ENCODE measurements around the gene ANKRD49. TPM values are rescaled to one million over a fixed set of nuclear protein-coding genes. Genes with fewer than 3 reads are reported as not detected.

ANKRD49 gene
- total RNA-seq, 1 donor from 2014 or later, result 18.9 TPM

DNA sequence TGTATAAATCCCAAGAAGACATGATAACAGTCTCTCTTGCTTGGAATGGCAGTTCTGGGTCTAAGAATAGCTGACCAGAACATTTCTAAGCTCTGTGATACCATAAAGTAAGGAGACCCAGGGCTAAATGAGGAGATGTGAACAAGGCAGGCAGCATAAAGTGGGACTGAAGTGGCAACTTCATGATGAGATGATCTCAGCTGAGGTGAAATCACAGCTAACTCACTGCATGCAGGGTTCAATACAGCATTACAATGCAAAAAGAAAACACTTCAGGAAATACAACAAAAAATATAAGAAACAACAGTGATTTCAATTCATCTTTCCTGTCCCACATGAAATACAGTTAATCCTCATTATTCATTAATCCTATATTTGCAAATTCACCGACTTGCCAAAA, 44.8 kb upstream of the ANKRD49 start:
- Histone ChIP-seq H3K4me3 (no peak overlapping the region), H3K27me3 (no peaks in the 10 kb centered on the region), H3K27ac (no peak overlapping the region), H3K4me1 (no peaks in the 10 kb centered on the region), H3K9me3 (ENCODE audit: low read depth) (no peaks in the 10 kb centered on the region), H3K9ac (no peak overlapping the region), H3K36me3 (peaks cover 5% of the 10 kb centered on the region), H4K20me1 (ENCODE audit: low read depth) (no peaks in the 10 kb centered on the region), H3K79me2 (ENCODE audit: low read depth) (no peaks in the 10 kb centered on the region), H2AFZ (replicated peaks) (no peak overlapping the region), H3F3A (ENCODE audit: low read depth) (no peaks in the 10 kb centered on the region), H3K4me2 (no peak overlapping the region)
- H3K4me3 Mint-ChIP-seq, result no peak overlapping the region
- H3K27ac Mint-ChIP-seq, result no peak overlapping the region
- H3K9me3 Mint-ChIP-seq, result no peaks in the 10 kb centered on the region
- DNase-seq (ENCODE audit: low spot score), result no peak
- H3K27me3 Mint-ChIP-seq (ENCODE audit: insufficient read depth, low read depth), result no peaks in the 10 kb centered on the region
- H3K4me1 Mint-ChIP-seq, result no peaks in the 10 kb centered on the region
- TF ChIP-seq, protein P1, sequence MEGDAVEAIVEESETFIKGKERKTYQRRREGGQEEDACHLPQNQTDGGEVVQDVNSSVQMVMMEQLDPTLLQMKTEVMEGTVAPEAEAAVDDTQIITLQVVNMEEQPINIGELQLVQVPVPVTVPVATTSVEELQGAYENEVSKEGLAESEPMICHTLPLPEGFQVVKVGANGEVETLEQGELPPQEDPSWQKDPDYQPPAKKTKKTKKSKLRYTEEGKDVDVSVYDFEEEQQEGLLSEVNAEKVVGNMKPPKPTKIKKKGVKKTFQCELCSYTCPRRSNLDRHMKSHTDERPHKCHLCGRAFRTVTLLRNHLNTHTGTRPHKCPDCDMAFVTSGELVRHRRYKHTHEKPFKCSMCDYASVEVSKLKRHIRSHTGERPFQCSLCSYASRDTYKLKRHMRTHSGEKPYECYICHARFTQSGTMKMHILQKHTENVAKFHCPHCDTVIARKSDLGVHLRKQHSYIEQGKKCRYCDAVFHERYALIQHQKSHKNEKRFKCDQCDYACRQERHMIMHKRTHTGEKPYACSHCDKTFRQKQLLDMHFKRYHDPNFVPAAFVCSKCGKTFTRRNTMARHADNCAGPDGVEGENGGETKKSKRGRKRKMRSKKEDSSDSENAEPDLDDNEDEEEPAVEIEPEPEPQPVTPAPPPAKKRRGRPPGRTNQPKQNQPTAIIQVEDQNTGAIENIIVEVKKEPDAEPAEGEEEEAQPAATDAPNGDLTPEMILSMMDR (IDR thresholded peaks at IDR 0.05), result no peak
- no peak for TF ChIP-seq EZH2 (IDR thresholded peaks at IDR 0.05)
- no peak for TF ChIP-seq EZH2phosphoT487 (IDR thresholded peaks at IDR 0.05)
- H3K36me3 Mint-ChIP-seq, result peaks cover 7% of the 10 kb centered on the region

- peaks cover 5% of the 10 kb centered on the region for H3K36me3 Mint-ChIP-seq
- H3K9me3 Mint-ChIP-seq, result no peaks in the 10 kb centered on the region
Measured at GRCh38 chr11:94449437-94449836, 44.3 kb upstream of the ANKRD49 start.

GRCh38 chr11:94450048-94450447, 43.7 kb upstream of the ANKRD49 start:
- no peak overlapping the region for H3K4me3 Mint-ChIP-seq
- no peak overlapping the region for H3K4me2 ChIP-seq
- TF ChIP-seq, protein P1 (IDR thresholded peaks at IDR 0.05), result no peak
- TF ChIP-seq EZH2phosphoT487 (IDR thresholded peaks at IDR 0.05), result no peak
- TF ChIP-seq EZH2 (IDR thresholded peaks at IDR 0.05), result no peak

More at GRCh38 chr11:94449437-94449836, 44.3 kb upstream of the ANKRD49 start:
- no peak overlapping the region for H3K9ac ChIP-seq
- Mint-ChIP-seq H3K4me3 (no peak overlapping the region), H3K27me3 (ENCODE audit: insufficient read depth, low read depth) (no peaks in the 10 kb centered on the region), H3K27ac (no peak overlapping the region), H3K4me1 (no peaks in the 10 kb centered on the region)
- no peak overlapping the region for H3K27ac ChIP-seq
- H3K9me3 ChIP-seq (ENCODE audit: low read depth), result no peaks in the 10 kb centered on the region
- no peak for TF ChIP-seq EZH2 (IDR thresholded peaks at IDR 0.05)
- TF ChIP-seq EZH2phosphoT487 (IDR thresholded peaks at IDR 0.05), result no peak
- TF ChIP-seq, protein P1 (IDR thresholded peaks at IDR 0.05), result no peak
- H3K4me3 ChIP-seq, result no peak overlapping the region
- peaks cover 5% of the 10 kb centered on the region for H3K36me3 ChIP-seq
- no peak overlapping the region for H2AFZ ChIP-seq (replicated peaks)
- no peak for DNase-seq (ENCODE audit: low spot score)
- no peaks in the 10 kb centered on the region for H4K20me1 ChIP-seq (ENCODE audit: low read depth)
- no peaks in the 10 kb centered on the region for H3K79me2 ChIP-seq (ENCODE audit: low read depth)
- no peaks in the 10 kb centered on the region for H3K27me3 ChIP-seq
- H3K4me1 ChIP-seq, result no peaks in the 10 kb centered on the region
- H3K4me2 ChIP-seq, result no peak overlapping the region
- no peaks in the 10 kb centered on the region for H3F3A ChIP-seq (ENCODE audit: low read depth)

More at GRCh38 chr11:94450048-94450447, 43.7 kb upstream of the ANKRD49 start:
- H3K79me2 ChIP-seq (ENCODE audit: low read depth), result no peaks in the 10 kb centered on the region
- Mint-ChIP-seq H3K27me3 (ENCODE audit: insufficient read depth, low read depth) (no peaks in the 10 kb centered on the region), H3K36me3 (peaks cover 5% of the 10 kb centered on the region), H3K9me3 (no peaks in the 10 kb centered on the region), H3K27ac (no peak overlapping the region), H3K4me1 (no peaks in the 10 kb centered on the region)
- no peak overlapping the region for H2AFZ ChIP-seq (replicated peaks)
- no peak overlapping the region for H3K9ac ChIP-seq
- H3K27ac ChIP-seq, result no peak overlapping the region
- H3K4me3 ChIP-seq, result no peak overlapping the region
- no peaks in the 10 kb centered on the region for H4K20me1 ChIP-seq (ENCODE audit: low read depth)
- H3K36me3 ChIP-seq, result peaks cover 5% of the 10 kb centered on the region
- H3K27me3 ChIP-seq, result no peaks in the 10 kb centered on the region
- H3K4me1 ChIP-seq, result no peaks in the 10 kb centered on the region
- no peaks in the 10 kb centered on the region for H3K9me3 ChIP-seq (ENCODE audit: low read depth)
- DNase-seq (ENCODE audit: low spot score), result no peak
- H3F3A ChIP-seq (ENCODE audit: low read depth), result no peaks in the 10 kb centered on the region
